Measurements from ENCODE around the gene MC2R.

MC2R gene

DNA sequence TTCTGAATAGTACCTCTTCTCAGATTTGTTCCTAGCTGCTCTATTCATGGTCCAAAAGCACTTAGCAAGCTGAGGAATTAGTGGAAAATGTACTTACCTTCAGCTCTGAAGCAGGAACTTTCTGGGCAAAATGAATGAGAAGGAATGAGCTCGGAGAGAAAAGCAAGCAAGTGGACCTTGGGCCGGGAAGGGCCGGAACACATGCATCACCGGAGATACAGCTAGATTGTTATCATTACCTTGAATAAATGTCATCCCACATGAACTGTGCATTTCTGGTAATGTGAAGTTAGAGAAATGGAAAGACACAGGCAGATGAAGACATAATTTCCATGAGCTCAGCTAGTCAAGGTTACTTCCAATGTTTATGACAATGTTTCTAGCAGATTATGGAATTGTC lies at the start of gene MC2R:
Gene MC2R (minus strand): TSS at position 146 of the 400 bp plus-strand sequence. CDS start 30,018 bp downstream, outside the sequence.
- no peaks in the 10 kb centered on the region for H3K9me3 ChIP-seq (ENCODE audit: control insufficient read depth in 2 of 2, low read length in 2 of 2)

DNA sequence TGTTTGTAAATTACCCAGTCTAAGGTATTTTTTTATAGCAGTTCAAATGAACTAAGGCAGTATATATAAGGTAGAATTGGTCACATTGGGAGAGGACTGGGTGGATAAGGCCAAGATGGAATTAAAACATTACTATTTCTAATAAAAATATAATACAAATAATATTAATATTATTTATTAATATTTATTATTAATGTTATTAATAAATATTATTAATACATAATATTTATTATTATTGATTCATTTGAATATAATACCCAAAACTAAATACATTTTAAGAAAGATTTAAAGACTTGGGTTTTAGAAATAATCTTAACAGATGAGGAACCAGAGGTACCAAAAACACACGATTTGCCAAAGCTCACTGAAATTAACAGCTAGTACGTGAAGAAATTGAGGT lies 30.5 kb upstream of the MC2R start:
- H3K4me3 ChIP-seq (ENCODE audit: low read length in 2 of 2) = no peak overlapping the region
- no peaks in the 10 kb centered on the region for H3K27me3 ChIP-seq (ENCODE audit: control insufficient read depth in 2 of 2, insufficient read depth in 2 of 2, low read length in 2 of 2)
- H3K27ac ChIP-seq (ENCODE audit: low read depth in 2 of 2, low read length in 2 of 2) = no peak overlapping the region
- no peaks in the 10 kb centered on the region for H3K4me1 ChIP-seq (ENCODE audit: control insufficient read depth in 2 of 2, insufficient read depth in 2 of 2, low read length in 2 of 2)
- H3K36me3 ChIP-seq (ENCODE audit: control insufficient read depth in 2 of 2, insufficient read depth in 2 of 2, low read length in 2 of 2) = no peaks in the 10 kb centered on the region
- no peak overlapping the region for H3K9ac ChIP-seq (ENCODE audit: low read depth in 1 of 2, low read length in 2 of 2)
- H3K9me3 ChIP-seq (ENCODE audit: control insufficient read depth in 2 of 2, low read length in 2 of 2) = no peaks in the 10 kb centered on the region

More for the DNA sequence above, at the start of gene MC2R:
- no peak within 1 kb of the TSS for H3K27ac ChIP-seq (ENCODE audit: low read depth in 2 of 2, low read length in 2 of 2)
- no peak within 1 kb of the TSS for H3K4me3 ChIP-seq (ENCODE audit: low read length in 2 of 2)
- H3K36me3 ChIP-seq (ENCODE audit: control insufficient read depth in 2 of 2, insufficient read depth in 2 of 2, low read length in 2 of 2) = no peaks in the 10 kb centered on the region
- H3K9ac ChIP-seq (ENCODE audit: low read depth in 1 of 2, low read length in 2 of 2) = no peak within 1 kb of the TSS
- no peaks in the 10 kb centered on the region for H3K27me3 ChIP-seq (ENCODE audit: control insufficient read depth in 2 of 2, insufficient read depth in 2 of 2, low read length in 2 of 2)
- no peaks in the 10 kb centered on the region for H3K4me1 ChIP-seq (ENCODE audit: control insufficient read depth in 2 of 2, insufficient read depth in 2 of 2, low read length in 2 of 2)

- Histone ChIP-seq H3K27me3 (ENCODE audit: control insufficient read depth in 2 of 2, insufficient read depth in 2 of 2, low read length in 2 of 2) (no peaks in the 10 kb centered on the region), H3K4me1 (ENCODE audit: control insufficient read depth in 2 of 2, insufficient read depth in 2 of 2, low read length in 2 of 2) (no peaks in the 10 kb centered on the region), H3K9ac (ENCODE audit: low read depth in 1 of 2, low read length in 2 of 2) (no peak overlapping the region), H3K36me3 (ENCODE audit: control insufficient read depth in 2 of 2, insufficient read depth in 2 of 2, low read length in 2 of 2) (no peaks in the 10 kb centered on the region), H3K27ac (ENCODE audit: low read depth in 2 of 2, low read length in 2 of 2) (no peak overlapping the region), H3K9me3 (ENCODE audit: control insufficient read depth in 2 of 2, low read length in 2 of 2) (no peaks in the 10 kb centered on the region), H3K4me3 (ENCODE audit: low read length in 2 of 2) (no peak overlapping the region)
These were observed 28.0 kb upstream of the MC2R start for GRCh38 chr18:13943338-13943737.

GRCh38 chr18:13940326-13940725 lies 25.0 kb upstream of the MC2R start:
- Histone ChIP-seq H3K27ac (ENCODE audit: low read depth in 2 of 2, low read length in 2 of 2) (no peak overlapping the region), H3K9me3 (ENCODE audit: control insufficient read depth in 2 of 2, low read length in 2 of 2) (no peaks in the 10 kb centered on the region), H3K27me3 (ENCODE audit: control insufficient read depth in 2 of 2, insufficient read depth in 2 of 2, low read length in 2 of 2) (no peaks in the 10 kb centered on the region), H3K9ac (ENCODE audit: low read depth in 1 of 2, low read length in 2 of 2) (no peak overlapping the region), H3K4me3 (ENCODE audit: low read length in 2 of 2) (no peak overlapping the region), H3K36me3 (ENCODE audit: control insufficient read depth in 2 of 2, insufficient read depth in 2 of 2, low read length in 2 of 2) (no peaks in the 10 kb centered on the region), H3K4me1 (ENCODE audit: control insufficient read depth in 2 of 2, insufficient read depth in 2 of 2, low read length in 2 of 2) (no peaks in the 10 kb centered on the region)

DNA sequence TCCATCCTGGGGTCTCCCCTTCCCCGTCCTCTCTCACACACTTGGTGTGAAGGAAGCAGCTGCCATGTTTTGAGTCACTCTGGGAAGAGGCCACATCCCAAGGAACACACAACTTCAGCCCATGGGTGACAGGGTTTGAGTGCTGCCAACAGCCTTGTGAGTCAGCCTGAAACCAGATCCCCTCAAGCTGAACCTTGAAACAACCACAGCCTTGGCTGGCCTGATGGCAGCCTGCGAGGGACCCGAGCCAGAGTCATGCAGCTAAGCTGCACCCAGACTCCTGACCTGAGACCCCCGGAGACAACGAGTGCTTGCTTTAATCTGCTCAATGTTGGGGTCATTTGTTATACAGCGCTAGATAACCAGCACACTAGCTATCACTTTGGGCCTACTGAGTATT lies 19.3 kb upstream of the MC2R start:
- H3K4me3 ChIP-seq (ENCODE audit: low read length in 2 of 2) = no peak overlapping the region
- H3K27me3 ChIP-seq (ENCODE audit: control insufficient read depth in 2 of 2, insufficient read depth in 2 of 2, low read length in 2 of 2) = no peaks in the 10 kb centered on the region
- no peak overlapping the region for H3K9ac ChIP-seq (ENCODE audit: low read depth in 1 of 2, low read length in 2 of 2)
- no peaks in the 10 kb centered on the region for H3K4me1 ChIP-seq (ENCODE audit: control insufficient read depth in 2 of 2, insufficient read depth in 2 of 2, low read length in 2 of 2)
- no peak overlapping the region for H3K27ac ChIP-seq (ENCODE audit: low read depth in 2 of 2, low read length in 2 of 2)
- H3K36me3 ChIP-seq (ENCODE audit: control insufficient read depth in 2 of 2, insufficient read depth in 2 of 2, low read length in 2 of 2) = no peaks in the 10 kb centered on the region
- no peaks in the 10 kb centered on the region for H3K9me3 ChIP-seq (ENCODE audit: control insufficient read depth in 2 of 2, low read length in 2 of 2)

GRCh38 chr18:13934058-13934457 lies 18.7 kb upstream of the MC2R start:
- peaks cover 0 to 2% of the 10 kb centered on the region in 2 donors for H3K9me3 ChIP-seq (ENCODE audit: control insufficient read depth in 2 of 2, low read length in 2 of 2)
- no peak overlapping the region for H3K9ac ChIP-seq (ENCODE audit: low read depth in 1 of 2, low read length in 2 of 2)

DNA sequence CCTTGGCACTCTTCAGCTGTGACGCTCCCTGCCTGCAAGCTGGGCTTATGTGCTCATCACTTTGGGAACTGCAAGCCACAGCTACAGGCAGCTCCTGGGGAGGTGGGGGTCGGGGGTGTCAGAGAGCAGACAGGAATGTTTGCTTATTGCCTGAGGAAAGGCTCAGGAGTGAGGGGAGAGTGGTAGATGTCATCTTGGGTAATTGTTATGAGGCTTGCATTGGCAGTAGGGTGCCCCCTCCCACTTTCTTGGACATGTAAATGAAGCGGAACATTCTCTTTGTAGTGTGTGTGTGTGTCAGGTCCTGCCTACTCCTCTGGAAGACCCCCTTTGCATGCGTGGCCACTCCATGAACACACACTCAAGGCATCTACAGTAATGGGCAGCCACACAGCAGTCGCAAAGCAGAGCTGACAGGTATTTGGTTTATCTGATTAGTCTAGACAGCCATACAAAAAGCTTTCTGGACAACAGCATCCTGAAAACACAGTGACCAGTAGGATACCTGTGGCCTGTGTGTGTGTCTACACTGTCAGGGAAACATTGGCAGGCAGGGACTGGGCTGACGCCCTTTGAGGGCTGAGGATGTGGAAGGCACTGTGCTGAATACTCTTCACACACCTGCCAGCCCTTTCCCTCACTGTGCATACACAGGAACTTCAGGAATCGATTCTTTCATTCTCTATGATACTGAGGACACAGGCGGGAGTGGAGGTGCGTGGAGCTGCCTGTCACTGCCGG lies 17.1 kb upstream of the MC2R start:
- no peaks in the 10 kb centered on the region for H3K4me1 ChIP-seq (ENCODE audit: control insufficient read depth in 2 of 2, insufficient read depth in 2 of 2, low read length in 2 of 2)
- H3K36me3 ChIP-seq (ENCODE audit: control insufficient read depth in 2 of 2, insufficient read depth in 2 of 2, low read length in 2 of 2) = no peaks in the 10 kb centered on the region
- H3K27me3 ChIP-seq (ENCODE audit: control insufficient read depth in 2 of 2, insufficient read depth in 2 of 2, low read length in 2 of 2) = no peaks in the 10 kb centered on the region
- H3K9me3 ChIP-seq (ENCODE audit: control insufficient read depth in 2 of 2, low read length in 2 of 2) = peaks cover 0 to 2% of the 10 kb centered on the region in 2 donors
- H3K9ac ChIP-seq (ENCODE audit: low read depth in 1 of 2, low read length in 2 of 2) = no peak overlapping the region
- no peak overlapping the region for H3K27ac ChIP-seq (ENCODE audit: low read depth in 2 of 2, low read length in 2 of 2)
- no peak overlapping the region for H3K4me3 ChIP-seq (ENCODE audit: low read length in 2 of 2)

More at GRCh38 chr18:13934058-13934457, 18.7 kb upstream of the MC2R start:
- Histone ChIP-seq H3K27me3 (ENCODE audit: control insufficient read depth in 2 of 2, insufficient read depth in 2 of 2, low read length in 2 of 2) (no peaks in the 10 kb centered on the region), H3K4me1 (ENCODE audit: control insufficient read depth in 2 of 2, insufficient read depth in 2 of 2, low read length in 2 of 2) (no peaks in the 10 kb centered on the region), H3K36me3 (ENCODE audit: control insufficient read depth in 2 of 2, insufficient read depth in 2 of 2, low read length in 2 of 2) (no peaks in the 10 kb centered on the region), H3K4me3 (ENCODE audit: low read length in 2 of 2) (no peak overlapping the region), H3K27ac (ENCODE audit: low read depth in 2 of 2, low read length in 2 of 2) (no peak overlapping the region)

DNA sequence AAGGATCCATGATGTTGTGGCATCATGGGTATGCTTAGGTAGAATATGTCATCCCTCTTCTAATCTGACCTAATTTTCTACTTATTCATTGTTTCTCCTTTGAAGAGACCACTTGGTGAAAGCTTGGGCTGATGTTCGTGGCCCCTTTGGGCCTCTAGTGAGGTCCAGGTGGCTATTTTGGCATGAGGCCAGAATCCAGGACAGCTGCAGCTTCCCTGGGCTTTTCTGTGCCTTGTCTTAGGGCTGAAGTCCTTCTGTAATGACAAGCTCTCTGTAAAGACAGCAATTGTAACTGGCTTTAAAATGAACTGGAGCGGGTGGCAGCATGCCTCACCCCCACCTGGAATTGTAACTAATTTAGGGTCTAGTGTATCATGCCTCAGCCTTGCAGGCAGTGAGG lies 15.6 kb upstream of the MC2R start:
- no peak overlapping the region for H3K27ac ChIP-seq (ENCODE audit: low read depth in 2 of 2, low read length in 2 of 2)
- no peaks in the 10 kb centered on the region for H3K4me1 ChIP-seq (ENCODE audit: control insufficient read depth in 2 of 2, insufficient read depth in 2 of 2, low read length in 2 of 2)
- no peaks in the 10 kb centered on the region for H3K27me3 ChIP-seq (ENCODE audit: control insufficient read depth in 2 of 2, insufficient read depth in 2 of 2, low read length in 2 of 2)
- H3K36me3 ChIP-seq (ENCODE audit: control insufficient read depth in 2 of 2, insufficient read depth in 2 of 2, low read length in 2 of 2) = no peaks in the 10 kb centered on the region
- H3K9me3 ChIP-seq (ENCODE audit: control insufficient read depth in 2 of 2, low read length in 2 of 2) = peaks cover 0 to 2% of the 10 kb centered on the region in 2 donors
- H3K9ac ChIP-seq (ENCODE audit: low read depth in 1 of 2, low read length in 2 of 2) = no peak overlapping the region
- H3K4me3 ChIP-seq (ENCODE audit: low read length in 2 of 2) = no peak overlapping the region

GRCh38 chr18:13923221-13923620 lies 7.9 kb upstream of the MC2R start:
- Histone ChIP-seq H3K9me3 (ENCODE audit: control insufficient read depth in 2 of 2, low read length in 2 of 2) (no peaks in the 10 kb centered on the region), H3K4me1 (ENCODE audit: control insufficient read depth in 2 of 2, insufficient read depth in 2 of 2, low read length in 2 of 2) (no peaks in the 10 kb centered on the region), H3K36me3 (ENCODE audit: control insufficient read depth in 2 of 2, insufficient read depth in 2 of 2, low read length in 2 of 2) (no peaks in the 10 kb centered on the region), H3K4me3 (ENCODE audit: low read length in 2 of 2) (no peak overlapping the region), H3K9ac (ENCODE audit: low read depth in 1 of 2, low read length in 2 of 2) (no peak overlapping the region), H3K27ac (ENCODE audit: low read depth in 2 of 2, low read length in 2 of 2) (no peak overlapping the region), H3K27me3 (ENCODE audit: control insufficient read depth in 2 of 2, insufficient read depth in 2 of 2, low read length in 2 of 2) (no peaks in the 10 kb centered on the region)

DNA sequence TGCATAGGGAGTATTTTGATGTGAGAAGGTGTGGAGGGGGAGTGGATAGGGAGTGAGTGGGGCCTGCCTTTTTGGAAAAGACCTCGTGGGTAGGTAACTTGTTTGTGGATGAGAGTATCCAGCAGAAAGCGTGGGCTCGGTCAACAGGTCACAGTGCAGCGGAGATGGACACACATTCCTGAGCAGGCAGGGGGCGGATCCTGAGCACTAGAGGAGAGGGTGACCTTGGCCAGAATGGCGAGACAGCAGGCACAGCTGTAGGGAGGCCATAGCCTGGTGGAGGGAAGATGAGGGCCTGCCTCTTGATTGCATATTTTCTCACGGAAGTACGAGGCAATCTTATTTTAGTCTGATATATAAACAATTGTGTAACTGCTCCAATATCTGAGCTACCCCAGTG lies 3.6 kb upstream of the MC2R start:
- H3K27ac ChIP-seq (ENCODE audit: low read depth in 2 of 2, low read length in 2 of 2) = no peak overlapping the region
- H3K9ac ChIP-seq (ENCODE audit: low read depth in 1 of 2, low read length in 2 of 2) = no peak overlapping the region
- H3K4me3 ChIP-seq (ENCODE audit: low read length in 2 of 2) = no peak overlapping the region
- no peaks in the 10 kb centered on the region for H3K27me3 ChIP-seq (ENCODE audit: control insufficient read depth in 2 of 2, insufficient read depth in 2 of 2, low read length in 2 of 2)
- no peaks in the 10 kb centered on the region for H3K4me1 ChIP-seq (ENCODE audit: control insufficient read depth in 2 of 2, insufficient read depth in 2 of 2, low read length in 2 of 2)
- H3K36me3 ChIP-seq (ENCODE audit: control insufficient read depth in 2 of 2, insufficient read depth in 2 of 2, low read length in 2 of 2) = no peaks in the 10 kb centered on the region
- H3K9me3 ChIP-seq (ENCODE audit: control insufficient read depth in 2 of 2, low read length in 2 of 2) = no peaks in the 10 kb centered on the region

All from mucosa of rectum (tissue), 2 donors.